T1000 (cell line): ENCODE results near the gene RGS17.
"Not testable (repeated sequence)": the region's sequence is repeated elsewhere in the genome, so short reads cannot be mapped to it uniquely, and the experiment has no call there.

Source experiments
- DNase-seq: peaks from one replicate; lab custom pipeline; 2025; ENCODE audit warnings: mixed read lengths; lab: John Stamatoyannopoulos, UW

Gene RGS17

DNA sequence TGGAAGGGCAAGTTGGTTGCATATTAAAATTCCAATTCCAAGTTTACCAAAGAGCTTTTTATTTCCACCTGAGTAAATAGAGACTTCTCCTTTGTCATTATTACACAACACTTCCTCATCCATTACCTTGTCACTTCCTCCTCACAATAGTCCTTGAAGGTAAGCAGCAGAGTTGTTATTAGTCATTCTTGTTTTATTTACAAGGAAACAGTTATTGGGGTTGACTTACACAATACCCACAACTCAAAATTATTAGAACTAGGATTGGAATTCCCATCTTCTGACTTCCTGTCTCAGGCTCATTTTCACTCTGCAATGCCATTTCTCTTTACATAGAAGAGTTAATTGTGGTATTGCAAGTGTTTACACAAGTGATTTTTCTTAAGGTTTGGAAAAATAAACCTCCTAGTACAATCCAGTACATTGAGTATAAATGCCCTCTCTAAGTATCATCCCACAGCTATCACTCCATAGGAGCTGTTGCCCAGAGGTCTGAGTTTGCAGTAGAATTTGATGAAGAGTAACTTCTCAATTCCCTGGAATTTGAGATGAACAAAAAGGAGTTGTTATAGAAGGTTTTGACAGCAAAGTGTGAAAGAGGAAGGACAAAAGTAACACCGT is 99.6 kb downstream of the RGS17 start:
- no peak for DNase-seq

DNA sequence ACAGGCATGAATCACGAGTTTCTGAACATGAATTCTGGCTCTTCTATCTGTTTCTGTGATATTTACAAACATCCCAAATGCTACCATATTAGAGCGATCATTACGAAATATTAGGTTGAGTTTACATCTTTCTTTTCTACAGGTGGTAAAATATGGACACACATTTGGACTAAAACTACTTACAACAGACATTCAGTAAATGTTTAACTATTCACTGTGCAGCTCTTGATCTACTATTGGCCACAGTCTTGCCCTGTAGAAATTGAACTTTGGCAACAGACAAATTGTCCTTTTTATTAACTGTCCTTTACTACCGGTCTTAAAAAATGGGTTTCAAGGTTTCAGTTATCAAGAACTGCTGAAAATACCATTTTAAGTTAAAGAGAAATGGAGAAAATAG is 102.1 kb downstream of the RGS17 start:
- DNase-seq = no peak

DNA sequence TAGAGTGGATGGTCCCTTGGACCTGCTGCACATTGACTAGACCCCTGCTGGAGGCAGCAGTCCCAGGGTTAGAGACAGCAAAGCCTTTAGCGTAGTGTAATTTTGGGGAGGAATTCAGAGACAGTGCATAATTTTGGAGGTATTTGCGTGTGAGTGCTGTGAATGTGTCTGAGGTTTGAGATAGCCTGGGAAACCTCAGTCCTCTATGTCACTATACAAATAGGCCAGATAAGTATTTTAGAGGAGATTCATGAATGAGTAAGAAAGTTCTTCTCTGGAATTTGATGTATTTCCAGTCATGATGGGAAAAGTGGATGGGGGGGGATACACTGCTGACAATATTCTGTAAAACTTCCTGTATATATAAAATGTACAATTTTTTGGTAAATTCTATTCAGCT is 102.8 kb downstream of the RGS17 start:
- DNase-seq = no peak

DNA sequence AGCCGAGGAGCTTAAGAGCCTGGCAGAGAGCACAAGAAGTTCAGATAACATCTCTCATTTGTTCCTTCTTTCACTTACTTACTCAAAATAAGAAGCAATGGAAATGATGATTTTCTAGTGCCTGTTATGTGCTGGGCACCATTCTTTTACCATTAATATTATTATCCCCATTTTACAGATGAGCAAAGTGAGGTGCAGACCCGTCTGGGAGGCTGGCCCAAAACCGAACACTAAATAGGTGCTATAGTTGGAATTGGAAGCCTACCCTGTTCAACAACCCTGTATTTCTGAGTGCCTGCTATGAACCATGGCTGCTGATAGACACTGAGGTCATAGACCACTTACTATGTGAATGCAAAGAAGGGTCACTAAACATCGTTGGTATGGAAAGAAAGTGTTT is 103.6 kb downstream of the RGS17 start:
- no peak for DNase-seq

DNA sequence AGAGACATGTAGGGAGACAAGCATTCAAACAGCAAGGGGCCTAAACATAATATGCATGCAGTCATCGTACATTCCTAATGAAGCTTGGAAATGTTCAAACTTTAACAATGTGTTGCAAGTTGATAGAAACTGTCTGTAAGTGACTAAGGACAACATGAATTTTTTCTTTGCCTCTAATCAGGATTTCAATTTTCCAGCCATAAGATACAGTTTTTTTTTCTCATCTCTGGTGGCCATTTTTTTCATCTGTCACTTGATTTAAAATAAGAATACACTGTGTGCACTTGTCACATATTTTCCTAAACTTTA is 106.4 kb downstream of the RGS17 start:
- no peak for DNase-seq

DNA sequence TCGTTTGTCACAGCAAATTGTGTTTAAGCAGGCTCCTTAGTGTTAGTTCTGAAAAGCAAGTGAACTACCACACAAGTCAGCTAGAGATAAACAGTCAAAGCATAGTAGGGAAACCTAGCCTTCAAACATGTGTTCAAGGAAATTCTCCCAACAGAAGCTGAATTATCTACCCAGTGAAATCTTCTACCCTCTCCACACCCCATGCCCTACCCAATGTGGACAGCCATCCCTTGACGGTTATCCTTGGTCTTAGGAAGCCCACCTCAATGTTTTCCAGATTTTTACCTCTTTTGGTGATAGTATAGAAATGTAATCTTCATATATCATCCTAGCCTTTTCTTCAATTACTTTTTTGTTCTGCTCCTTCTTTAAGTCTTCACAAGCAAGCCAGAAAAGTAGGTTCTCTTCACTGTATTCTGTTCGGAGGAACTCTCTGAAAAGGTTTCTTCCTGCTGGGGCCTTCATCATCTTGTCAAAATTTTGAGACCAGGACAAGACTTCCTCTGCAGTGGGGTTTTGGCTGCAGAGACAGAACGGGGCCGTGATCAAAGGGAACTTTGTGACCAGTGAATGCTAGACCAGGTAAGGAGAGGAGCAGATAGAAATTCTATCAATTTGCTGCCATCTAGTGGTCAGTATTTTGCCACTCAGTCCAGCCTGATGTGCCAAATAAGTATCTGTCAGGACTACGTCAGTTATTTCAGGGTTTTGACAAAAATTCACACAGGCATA is 106.9 kb downstream of the RGS17 start:
- peak; percentile 15 for DNase-seq

DNA sequence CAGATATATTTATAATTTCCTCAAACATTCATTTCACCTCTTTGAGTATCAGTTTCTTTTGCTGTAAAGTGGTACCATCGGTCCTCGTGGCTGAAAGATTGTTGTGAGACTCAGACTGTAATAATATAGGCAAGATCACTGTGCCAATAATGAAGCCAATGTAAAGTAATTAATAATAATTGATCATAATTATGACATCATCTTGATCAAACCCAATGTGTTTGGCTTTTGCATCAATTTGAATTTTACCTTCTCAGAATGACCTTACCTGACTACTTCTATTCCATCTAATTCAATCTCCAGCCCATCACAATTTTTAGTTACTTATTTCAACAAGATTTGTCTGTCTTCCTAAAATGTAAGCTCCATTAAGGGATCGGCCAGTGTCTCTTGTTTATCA is 112.7 kb downstream of the RGS17 start:
- no peak for DNase-seq

DNA sequence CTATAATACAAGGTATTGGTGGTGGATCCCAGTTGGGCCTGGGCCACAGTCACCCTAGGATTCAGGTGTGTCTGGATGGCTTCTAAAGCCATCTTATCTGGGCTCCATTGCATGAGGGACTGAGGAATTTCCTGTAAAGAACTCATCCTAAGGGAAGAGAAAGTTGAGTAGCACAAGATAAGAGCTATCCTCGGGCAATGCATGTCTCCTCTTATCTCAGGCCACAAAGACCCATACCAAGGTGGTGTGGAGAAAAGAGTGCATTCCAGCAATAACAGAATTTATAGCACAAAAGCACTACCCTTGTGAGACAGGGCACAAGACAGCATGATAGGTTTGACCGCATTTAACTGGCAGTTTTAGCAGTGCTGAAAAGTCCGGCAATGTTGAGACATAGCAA is 114.2 kb downstream of the RGS17 start:
- DNase-seq = no peak

DNA sequence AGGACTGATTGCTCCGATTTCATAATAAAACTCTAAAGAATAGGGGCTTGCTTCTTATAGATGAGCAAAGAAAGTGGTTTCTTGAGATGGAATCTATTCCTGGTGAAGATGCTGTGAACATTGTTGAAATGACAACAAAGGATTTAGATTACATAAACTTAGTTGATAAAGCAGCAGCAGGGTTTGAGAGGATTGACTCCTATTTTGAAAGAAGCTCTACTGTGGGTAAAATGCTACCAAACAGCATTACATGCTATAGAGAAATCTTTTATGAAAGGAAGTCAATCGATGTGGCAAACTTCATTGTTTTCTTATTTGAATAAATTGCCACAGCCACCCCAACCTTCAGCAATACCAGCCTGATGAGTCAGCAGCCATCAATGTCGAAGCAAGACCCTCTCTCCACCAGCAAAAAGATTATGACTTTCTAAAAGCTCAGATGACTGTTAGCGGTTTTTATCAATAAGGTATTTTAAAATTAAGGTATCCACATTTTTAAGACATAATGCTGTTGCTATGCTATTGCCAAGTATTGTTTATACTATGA is 115.9 kb downstream of the RGS17 start:
- no peak for DNase-seq

DNA sequence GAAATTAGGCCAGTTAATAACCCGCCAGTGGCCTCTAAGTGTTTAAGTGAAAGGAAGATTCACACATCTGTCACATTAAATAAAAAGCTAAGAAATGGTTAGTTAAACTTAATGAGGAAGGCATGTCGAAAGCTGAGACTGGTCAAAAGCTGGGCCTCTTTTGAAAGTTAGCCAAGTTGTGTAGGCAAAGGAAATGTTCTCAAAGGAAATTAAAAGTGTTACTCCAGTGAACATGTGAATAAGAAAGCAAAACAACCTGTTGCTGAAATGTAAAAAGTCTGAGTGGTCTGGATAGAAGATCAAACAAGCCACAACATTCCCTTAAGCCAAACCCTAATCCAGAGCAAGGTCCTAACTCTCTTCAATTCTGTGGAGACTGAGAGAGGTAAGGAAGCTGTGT is 117.6 kb downstream of the RGS17 start:
- DNase-seq = no peak

DNA sequence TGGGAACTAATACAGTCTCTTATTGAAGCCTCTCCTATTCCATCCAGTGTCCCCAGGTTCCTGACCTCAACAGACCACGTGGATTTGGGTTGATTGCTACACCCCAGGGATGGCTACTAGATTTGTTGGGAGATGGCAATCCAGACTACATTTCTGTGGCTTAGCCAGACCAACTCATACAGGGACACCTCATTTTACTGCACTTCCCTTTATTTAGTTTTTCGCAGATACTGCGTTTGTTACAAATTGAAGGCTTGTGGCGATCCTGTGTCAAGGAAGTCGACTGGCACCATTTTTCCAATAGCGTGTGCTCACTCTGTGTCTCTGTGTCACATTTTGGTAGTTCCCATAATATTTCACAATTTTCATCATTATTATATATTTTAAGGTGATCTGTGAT is 118.2 kb downstream of the RGS17 start:
- DNase-seq = no peak

DNA sequence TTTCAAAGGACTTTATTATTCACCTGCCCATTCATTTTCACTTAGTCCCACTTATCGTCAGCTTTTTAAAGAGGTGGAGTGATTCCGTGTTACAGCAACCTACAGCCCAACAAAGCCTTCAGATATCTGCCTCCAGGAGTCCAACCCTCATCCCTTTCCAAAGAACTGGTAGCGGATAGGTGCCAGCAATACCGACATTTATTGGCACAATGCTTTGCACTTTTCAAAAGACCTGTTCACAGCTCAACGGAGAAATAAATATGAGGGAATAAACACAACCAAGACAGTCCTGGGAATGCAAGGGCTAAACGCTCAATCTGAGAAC is 127.8 kb downstream of the RGS17 start:
- DNase-seq = no peak

DNA sequence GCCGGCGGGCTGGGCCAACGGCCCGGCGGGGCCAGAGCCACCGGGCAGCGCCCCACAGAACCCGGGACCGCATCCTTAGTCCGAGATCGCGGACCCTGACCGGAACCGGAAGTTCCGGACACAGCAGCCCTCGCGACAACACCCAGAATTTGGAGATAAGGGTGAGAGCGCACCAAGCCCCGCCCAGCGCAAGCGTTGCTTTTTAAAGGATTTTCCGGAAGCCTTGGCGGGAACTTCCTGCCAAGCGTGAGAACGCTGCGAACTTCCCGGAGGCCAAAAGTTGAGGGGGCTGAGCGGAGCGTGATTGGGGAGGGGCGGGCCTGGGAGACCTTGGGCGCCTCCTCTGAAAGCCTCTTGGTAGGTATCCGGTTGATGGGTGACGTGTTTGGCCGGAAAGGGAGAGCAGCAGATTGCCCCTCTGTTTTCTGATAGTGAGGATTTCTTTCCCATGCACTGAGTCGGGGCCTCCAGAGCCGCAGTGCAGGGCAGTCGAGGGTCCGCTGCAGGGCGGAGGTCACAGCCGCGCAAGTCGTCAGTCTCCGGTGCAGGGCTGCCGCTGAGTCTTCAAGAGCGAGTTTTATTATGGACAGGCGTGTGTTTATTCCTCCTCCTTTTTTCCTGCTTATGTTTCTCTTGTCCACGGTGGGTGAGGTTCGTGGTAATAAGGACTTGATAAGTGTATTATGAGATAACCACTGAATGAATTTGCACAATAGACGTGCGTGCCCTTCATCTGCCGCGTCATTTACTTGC is 128.3 kb downstream of the RGS17 start, which contains the start of gene MTRF1L:
Gene MTRF1L, minus strand, starts transcription at position 97 of the 753 bp plus-strand sequence. Its CDS starts 24 bp downstream, at position 73.
- DNase-seq = peak; percentile 91

DNA sequence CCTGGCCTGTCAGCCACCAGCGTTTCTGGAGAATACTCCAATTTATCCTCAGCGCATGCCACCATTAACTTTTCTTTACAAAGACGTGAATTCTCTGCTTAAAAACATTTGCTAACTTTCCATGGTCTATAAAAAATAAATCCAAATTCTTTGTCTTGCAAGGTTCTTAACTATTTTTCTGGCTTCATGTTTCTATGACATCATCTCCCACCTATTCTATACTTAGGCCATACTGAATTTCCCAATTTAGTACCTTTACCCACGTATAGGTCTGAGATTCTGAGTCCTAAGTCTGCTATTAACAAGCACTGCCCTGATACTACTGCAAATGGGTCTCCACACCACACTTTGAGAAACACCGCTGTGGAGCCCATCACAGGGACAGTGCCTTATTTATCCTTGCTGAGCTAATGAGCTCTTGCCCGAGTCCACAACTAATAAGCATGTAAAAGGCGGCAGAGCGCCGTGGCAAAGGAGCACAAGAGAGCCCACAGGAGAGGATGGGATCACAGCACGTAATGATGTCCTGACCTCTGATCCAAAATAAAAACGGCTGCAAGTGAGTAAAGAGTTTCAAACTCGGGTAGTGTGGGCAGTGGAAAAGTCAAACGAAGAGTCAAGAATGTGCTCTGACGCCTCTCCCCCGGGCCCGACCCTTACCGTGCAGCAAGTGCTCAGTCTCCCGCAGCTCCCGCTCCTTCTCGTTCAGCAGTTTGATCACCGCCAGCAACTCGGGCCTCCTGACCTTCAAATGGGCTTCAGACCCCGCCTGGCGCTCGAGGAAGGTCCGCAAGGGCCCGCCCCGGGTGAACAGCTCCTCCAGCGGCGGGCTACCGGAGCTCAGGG is 129.1 kb downstream of the RGS17 start:
- no peak for DNase-seq

DNA sequence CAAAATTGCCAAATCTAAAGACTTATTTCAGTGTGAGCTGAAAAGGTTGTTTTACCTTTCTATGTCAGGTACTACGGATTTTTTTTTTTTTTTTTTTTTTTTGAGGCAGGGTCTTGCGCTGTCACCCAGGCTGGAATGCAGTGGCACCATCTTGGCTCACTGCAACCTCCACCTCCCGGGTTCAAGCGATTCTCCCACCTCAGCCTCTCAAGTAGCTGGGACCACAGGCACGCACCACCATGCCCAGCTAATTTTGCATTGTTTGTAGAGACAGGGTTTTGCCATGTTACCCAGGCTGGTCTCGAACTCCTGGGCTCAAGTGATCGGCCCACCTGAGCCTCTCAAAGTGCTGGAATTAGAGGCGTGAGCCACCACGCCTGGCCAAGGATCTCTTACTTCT is 130.3 kb downstream of the RGS17 start:
- DNase-seq = not testable (repeated sequence)

DNA sequence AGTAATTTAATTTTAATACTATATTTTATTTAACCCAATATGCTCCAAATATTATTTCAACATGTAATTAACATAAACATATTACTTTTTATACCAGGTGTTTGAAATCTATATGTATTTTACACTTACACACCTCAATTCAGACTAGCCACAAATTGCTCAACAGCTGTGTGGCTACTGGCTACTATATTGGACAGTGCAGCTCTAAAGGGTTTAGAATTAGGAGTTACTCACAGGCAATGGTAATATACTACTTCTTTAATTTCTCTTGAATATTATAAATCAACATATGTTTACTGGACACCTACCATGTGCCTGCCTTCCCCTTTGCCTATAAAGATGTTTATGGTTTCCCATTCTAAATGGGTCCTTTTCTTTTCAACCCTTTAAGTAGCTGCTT is 130.8 kb downstream of the RGS17 start:
- no peak for DNase-seq

DNA sequence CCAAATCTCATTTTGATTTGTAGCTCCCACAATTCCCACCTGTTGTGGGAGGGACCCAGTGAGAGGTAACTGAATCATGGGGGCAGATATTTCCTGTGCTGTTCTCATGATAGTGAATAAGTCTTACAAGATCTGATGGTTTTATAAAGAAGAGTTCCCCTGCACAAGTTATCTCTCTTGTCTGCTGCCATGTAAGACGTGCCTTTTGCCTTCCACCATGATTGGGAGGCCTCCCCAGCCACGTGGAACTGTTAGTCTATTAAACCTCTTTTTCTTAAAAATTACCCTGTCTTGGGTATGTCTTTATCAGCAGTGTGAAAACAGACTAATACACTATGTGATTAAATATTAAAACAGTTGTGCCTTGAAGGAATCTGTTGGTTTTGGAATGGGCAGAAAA is 131.5 kb downstream of the RGS17 start:
- not testable (repeated sequence) for DNase-seq

DNA sequence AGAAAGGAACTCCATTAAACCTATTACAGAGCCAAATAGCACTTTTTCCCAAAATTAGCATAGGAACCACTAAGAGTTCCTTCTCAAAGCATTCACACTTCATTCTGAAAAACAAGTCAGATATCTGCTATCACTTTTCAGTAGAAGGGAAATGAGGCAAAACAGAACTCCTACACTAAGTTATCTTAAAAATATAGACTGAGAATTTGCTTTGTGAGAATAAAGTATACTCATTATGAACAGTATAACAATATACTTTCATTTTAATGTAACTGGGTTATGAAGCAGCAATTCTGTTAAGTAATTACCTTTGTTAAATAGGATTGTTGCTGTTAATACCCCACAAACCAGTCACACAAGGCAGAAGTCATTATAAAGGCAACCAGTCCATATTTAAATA is 137.2 kb downstream of the RGS17 start:
- DNase-seq = no peak

DNA sequence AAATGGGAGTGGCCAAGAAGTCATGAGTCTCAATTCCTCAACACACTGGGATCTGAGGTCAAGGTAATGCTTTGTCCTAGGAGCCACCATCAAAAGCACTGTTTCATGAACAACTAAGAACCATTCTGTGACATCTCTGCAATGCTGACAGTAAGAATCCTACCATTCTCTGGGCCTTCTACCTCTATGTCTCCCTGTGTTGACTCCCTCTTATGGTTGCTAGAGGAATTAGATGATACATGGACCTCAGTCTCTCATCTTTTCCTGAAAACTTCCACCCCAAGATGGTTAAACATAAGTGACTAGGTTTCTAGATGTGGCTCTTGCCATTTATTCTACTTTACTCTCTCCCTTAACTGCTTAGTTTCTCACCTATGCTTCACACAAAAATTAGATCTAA is 137.7 kb downstream of the RGS17 start:
- no peak for DNase-seq

DNA sequence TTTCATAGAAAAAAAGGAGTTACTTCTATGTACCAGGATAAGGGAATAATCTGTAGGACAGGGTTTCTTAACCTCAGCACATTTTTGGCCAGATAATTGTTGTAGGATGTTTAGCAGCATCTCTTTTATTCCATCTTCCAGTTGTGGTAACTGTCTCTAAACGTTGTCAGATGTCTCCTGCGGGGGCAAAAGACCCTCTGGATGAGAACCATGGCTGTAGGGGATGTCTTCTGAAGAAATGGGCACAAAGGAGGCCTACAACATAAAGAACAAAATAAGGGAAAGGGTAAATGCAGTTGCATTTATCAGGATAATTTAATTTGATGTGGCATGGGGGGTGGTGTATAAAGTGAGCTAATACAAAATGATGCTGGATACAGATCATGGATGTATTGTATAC is 144.1 kb downstream of the RGS17 start:
- no peak for DNase-seq

DNA sequence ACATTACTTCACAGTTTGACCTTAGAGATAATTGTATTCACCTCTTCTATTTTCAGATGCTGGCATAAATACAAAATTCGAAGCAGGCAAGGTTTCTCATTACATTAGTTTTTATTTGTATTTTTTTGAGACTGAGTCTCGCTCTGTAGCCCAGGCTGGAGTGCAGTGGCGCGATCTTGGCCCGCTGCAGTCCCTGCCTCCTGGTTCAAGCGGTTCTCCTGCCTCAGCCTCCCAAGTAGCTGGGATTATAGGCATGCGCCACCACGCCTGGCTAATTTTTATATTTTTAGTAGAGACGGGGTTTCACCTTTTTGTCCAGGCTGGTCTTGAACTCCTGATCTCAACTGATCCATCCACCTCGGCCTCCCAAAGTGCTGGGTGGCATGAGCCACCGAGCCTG is 145.8 kb downstream of the RGS17 start:
- not testable (repeated sequence) for DNase-seq

DNA sequence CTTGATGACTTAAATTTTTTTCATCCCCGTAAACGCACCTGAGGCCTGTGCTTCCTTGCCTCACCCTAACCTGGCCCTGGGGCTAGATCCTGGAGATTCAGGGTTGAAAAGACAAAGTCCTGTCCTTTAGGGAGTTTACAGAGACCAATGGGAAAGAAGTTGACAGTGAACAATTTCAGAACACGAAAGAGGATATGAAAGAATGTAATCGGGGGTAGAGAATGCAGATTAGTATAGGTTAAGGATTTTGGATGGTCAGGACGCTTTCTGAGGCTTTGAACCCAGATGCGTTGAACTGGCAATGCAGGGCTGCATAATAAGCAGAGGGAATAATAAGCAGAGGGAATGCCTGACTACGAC is 146.6 kb downstream of the RGS17 start:
- no peak for DNase-seq
